ENCODE results near the gene AP4S1.
"Not testable (repeated sequence)": the region's sequence is repeated elsewhere in the genome, so short reads cannot be mapped to it uniquely, and the experiment has no call there.

The AP4S1 gene

DNA sequence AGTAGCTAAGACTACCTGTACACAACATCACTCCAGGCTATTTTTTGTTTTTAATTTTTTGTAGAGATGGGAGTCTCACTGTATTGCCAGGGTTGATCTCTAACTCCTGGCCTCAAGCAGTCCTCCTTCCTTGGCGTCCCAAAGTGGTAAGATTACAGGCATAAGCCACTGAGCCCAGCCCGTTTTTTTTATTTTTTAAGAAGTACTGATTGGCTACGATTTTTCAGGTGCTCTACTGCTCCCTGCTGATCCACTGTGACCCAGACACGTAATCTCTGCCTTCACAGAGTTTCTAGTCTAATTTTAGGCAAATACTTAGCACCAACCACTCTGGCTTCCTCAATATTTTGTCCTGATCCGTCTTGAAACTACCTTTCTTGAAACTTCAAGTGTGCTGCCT is 5.0 kb downstream of the AP4S1 start:
- no peak for DNase-seq (ENCODE audit: extremely low read depth, low read depth)
- TF ChIP-seq, protein P1, sequence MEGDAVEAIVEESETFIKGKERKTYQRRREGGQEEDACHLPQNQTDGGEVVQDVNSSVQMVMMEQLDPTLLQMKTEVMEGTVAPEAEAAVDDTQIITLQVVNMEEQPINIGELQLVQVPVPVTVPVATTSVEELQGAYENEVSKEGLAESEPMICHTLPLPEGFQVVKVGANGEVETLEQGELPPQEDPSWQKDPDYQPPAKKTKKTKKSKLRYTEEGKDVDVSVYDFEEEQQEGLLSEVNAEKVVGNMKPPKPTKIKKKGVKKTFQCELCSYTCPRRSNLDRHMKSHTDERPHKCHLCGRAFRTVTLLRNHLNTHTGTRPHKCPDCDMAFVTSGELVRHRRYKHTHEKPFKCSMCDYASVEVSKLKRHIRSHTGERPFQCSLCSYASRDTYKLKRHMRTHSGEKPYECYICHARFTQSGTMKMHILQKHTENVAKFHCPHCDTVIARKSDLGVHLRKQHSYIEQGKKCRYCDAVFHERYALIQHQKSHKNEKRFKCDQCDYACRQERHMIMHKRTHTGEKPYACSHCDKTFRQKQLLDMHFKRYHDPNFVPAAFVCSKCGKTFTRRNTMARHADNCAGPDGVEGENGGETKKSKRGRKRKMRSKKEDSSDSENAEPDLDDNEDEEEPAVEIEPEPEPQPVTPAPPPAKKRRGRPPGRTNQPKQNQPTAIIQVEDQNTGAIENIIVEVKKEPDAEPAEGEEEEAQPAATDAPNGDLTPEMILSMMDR (IDR thresholded peaks at IDR 0.05; ENCODE audit: low read depth, low read length) = no peak

DNA sequence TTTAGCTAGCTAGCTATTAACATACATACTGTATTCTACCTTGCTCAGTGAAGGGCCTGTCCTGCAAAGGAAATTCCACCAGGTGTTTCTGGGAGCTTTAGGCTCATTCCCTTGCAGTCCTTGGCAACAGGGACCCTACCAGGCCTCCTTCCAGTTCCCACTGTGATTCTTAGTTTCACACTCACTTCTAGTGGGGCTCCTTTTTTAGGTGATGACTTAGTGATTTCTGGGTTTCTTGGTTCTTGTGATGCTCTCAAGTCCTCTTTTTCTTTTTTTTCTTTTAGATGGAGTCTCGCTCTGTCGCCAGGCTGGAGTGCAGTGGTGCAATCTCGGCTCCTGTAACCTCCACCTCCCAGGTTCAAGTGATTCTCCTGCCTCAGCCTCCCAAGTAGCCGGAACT is 11.1 kb downstream of the AP4S1 start:
- TF ChIP-seq, protein P1 (IDR thresholded peaks at IDR 0.05; ENCODE audit: low read depth, low read length) = no peak
- no peak for DNase-seq (ENCODE audit: extremely low read depth, low read depth)

- TF ChIP-seq, protein P1 (IDR thresholded peaks at IDR 0.05; ENCODE audit: low read depth, low read length) = no peak
- no peak for DNase-seq (ENCODE audit: extremely low read depth, low read depth)
Measured at GRCh38 chr14:31037709-31038221, 12.3 kb downstream of the AP4S1 start.

DNA sequence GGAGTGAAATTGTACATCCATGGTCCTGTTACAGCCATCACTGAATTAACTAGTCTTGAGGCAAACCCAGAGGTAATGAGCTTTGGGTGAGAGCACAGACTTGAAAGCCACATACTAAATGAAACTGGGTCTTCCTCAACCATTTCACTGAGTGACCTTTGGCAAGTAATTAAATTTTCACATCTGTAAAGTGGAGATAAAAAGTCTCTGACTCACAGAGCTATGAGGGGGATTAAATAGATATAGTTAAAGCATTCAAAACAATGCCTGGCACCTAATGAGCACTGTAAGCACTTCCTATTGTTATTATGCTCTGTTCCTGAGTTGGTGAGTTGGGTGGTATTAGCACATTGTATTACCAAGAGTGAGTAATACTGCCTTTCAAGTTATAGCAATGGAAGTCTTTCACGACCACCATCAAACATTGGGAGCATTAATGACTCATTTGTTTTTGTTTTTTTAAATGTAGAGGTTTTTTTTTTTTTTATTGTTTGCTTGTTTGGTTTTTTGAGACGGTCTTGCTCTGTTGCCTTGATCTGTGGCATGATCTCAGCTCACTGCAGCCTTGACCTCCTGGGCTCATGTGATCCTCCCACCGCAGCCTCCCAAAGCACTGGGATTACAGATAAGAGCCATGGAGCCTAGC is 13.2 kb downstream of the AP4S1 start:
- DNase-seq (ENCODE audit: extremely low read depth, low read depth) = no peak
- TF ChIP-seq, protein P1 (IDR thresholded peaks at IDR 0.05; ENCODE audit: low read depth, low read length) = no peak

DNA sequence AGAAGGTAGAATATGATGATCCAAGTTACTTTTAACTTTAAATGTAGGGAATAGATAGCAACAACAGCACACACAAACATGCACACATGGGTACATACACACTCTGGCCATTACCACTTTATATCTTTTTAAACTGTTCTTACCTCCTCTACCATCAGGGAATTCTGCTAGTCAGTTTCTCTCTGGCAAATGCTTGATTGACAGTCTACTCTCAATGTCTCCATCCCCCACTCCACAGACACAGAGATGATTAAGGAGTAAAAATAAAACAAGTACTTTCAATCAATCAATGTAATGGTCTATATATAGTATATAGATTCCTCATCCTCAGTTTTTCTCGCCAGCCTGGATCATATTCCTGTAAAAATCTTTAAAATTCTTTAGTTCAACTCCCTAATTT is 16.9 kb downstream of the AP4S1 start:
- TF ChIP-seq, protein P1 (IDR thresholded peaks at IDR 0.05; ENCODE audit: low read depth, low read length) = no peak
- DNase-seq (ENCODE audit: extremely low read depth, low read depth) = no peak

GRCh38 chr14:31042893-31043292 is 17.4 kb downstream of the AP4S1 start:
- not testable (repeated sequence) for DNase-seq (ENCODE audit: extremely low read depth, low read depth)

DNA sequence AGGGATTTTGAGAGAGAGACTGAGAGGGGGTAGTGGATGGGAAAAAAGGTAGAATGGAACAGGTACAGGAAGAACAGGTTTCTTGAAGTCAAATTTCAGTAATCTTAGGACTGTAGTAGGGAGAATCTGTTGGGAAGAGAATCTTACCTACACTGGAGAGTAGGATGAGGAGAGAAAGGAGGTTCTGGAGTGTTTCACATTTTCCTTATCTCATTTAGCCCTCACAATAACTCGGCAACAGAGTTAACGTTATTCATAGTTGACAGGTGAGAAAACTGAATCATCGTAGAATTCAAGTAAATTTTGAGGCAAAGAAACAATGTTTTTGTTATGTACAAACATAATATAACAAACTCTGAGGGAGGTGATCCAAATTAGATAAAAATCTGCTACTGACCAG is 17.9 kb downstream of the AP4S1 start:
- TF ChIP-seq, protein P1 (IDR thresholded peaks at IDR 0.05; ENCODE audit: low read depth, low read length) = no peak
- no peak for DNase-seq (ENCODE audit: extremely low read depth, low read depth)

DNA sequence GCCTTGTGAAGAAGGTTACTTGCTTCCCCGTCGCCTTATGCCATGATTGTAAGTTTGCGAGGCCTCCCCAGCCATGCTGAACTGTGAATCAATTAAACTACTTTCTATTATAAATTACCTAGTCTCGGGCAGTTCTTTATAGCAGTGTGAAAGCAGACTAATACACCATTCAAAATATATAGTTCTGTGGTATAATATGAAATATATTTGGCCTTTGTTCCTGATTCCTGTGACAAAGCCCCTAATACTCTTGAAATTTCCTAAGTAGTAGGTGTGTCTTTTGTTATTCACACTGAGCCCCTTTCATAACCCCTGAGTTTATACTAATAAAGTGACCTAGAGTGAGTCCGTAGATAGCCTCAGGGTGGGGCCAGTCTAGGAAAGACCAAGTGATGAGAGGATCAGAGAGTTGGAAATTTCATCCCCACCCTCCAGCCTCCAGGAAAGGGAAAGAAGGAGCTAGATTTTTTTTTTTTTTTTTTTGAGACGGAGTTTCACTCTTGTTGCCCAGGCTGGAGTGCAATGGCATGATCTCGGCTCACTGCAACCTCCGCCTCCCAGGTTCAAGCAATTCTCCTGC is 20.1 kb downstream of the AP4S1 start:
- TF ChIP-seq, protein P1 (IDR thresholded peaks at IDR 0.05; ENCODE audit: low read depth, low read length) = no peak
- DNase-seq (ENCODE audit: extremely low read depth, low read depth) = no peak
